Sigmoid colon (tissue), 4 donors: Measurements from ENCODE around the gene MTMR2.

ENCODE experiments used
- CTCF ChIP-seq, 4 experiments: fragments of 450-650 bp in 3 of 4; fragments of 200-600 bp in 1 of 4; IDR thresholded peaks; one replicate each; pipeline ENCODE4 v1.5.1; 2016 to 2019; ENCODE audit warnings: antibody characterized with exemption in 4 of 4, mild to moderate bottlenecking in 3 of 4, moderate library complexity in 2 of 4
- EP300 ChIP-seq, 4 donors: sonication (generic); formaldehyde crosslinking; IDR thresholded peaks; one replicate each; pipeline ENCODE4 v1.6.1; 2017; ENCODE audit warnings: antibody characterized with exemption in 4 of 4
- POLR2A ChIP-seq, 2 donors: fragments of 450-650 bp; IDR thresholded peaks; one replicate each; pipeline ENCODE4 v1.6.1; 2016; ENCODE audit warnings: antibody characterized with exemption in 2 of 2, mild to moderate bottlenecking in 2 of 2, moderate library complexity in 2 of 2
- POLR2AphosphoS5 ChIP-seq, 4 donors: sonication (generic); formaldehyde crosslinking; IDR thresholded peaks; one replicate each; pipeline ENCODE4 v1.6.1; 2017; ENCODE audit warnings: antibody characterized with exemption in 4 of 4

- TF ChIP-seq CTCF (IDR thresholded peaks at IDR 0.05) (no peak), EP300 (IDR thresholded peaks at IDR 0.05) (no peak), POLR2A (IDR thresholded peaks at IDR 0.05) (no peak), POLR2AphosphoS5 (IDR thresholded peaks at IDR 0.05) (no peak)
Measured at GRCh38 chr11:95799546-95799945, 124.4 kb downstream of the MTMR2 start.
